Activated naive CD8-positive, alpha-beta T cell treated with anti-CD3 and anti-CD28 coated beads, Interleukin-2, amount 50 U/mL, for 16 hours (primary cell): ENCODE data around the gene UQCRQ.
"Not testable (repeated sequence)": the region's sequence is repeated elsewhere in the genome, so short reads cannot be mapped to it uniquely, and the experiment has no call there.

Experiments used
- DNase-seq: peaks from one replicate; pipeline ENCODE4 v3.0.0-alpha.2; 2020; ENCODE audit warnings: low read depth, low spot score

The UQCRQ gene

GRCh38 chr5:132832612-132833011 is 33.8 kb upstream of the UQCRQ start:
- no peak for DNase-seq

- DNase-seq: no peak
Measured at GRCh38 chr5:132834057-132834456, 32.4 kb upstream of the UQCRQ start.

GRCh38 chr5:132836852-132837251 is 29.6 kb upstream of the UQCRQ start:
- no peak for DNase-seq

GRCh38 chr5:132837868-132838267 is 28.6 kb upstream of the UQCRQ start:
- DNase-seq: no peak

GRCh38 chr5:132838516-132839282 is 27.7 kb upstream of the UQCRQ start:
- DNase-seq: no peak

GRCh38 chr5:132839426-132840301 is 26.8 kb upstream of the UQCRQ start:
- DNase-seq: no peak

GRCh38 chr5:132840313-132840712 is 26.1 kb upstream of the UQCRQ start:
- DNase-seq: no peak

GRCh38 chr5:132840896-132841295 is 25.5 kb upstream of the UQCRQ start:
- no peak for DNase-seq

GRCh38 chr5:132841305-132841704 is 25.1 kb upstream of the UQCRQ start:
- DNase-seq: no peak

GRCh38 chr5:132848270-132848669 is 18.2 kb upstream of the UQCRQ start:
- no peak for DNase-seq

- no peak for DNase-seq
Measured at GRCh38 chr5:132849347-132849746, 17.1 kb upstream of the UQCRQ start.

GRCh38 chr5:132850066-132850465 is 16.4 kb upstream of the UQCRQ start:
- no peak for DNase-seq

GRCh38 chr5:132853323-132853722 is 13.1 kb upstream of the UQCRQ start:
- no peak for DNase-seq

- DNase-seq: no peak
Measured at GRCh38 chr5:132853790-132854189, 12.7 kb upstream of the UQCRQ start.

- DNase-seq: no peak
Measured at GRCh38 chr5:132854301-132854700, 12.1 kb upstream of the UQCRQ start.

- not testable (repeated sequence) for DNase-seq
Measured at GRCh38 chr5:132854992-132855391, 11.4 kb upstream of the UQCRQ start.

GRCh38 chr5:132856011-132856410 is 10.4 kb upstream of the UQCRQ start:
- DNase-seq: no peak

GRCh38 chr5:132859889-132860437 is 6.5 kb upstream of the UQCRQ start:
- DNase-seq: no peak

GRCh38 chr5:132860742-132861141 is 5.7 kb upstream of the UQCRQ start:
- no peak for DNase-seq

- DNase-seq: no peak
Measured at GRCh38 chr5:132865668-132866341, 637 bp upstream of the UQCRQ start.

- DNase-seq: no peak
Measured at GRCh38 chr5:132867046-132867451, 607 bp downstream of the UQCRQ start.

- DNase-seq: no peak
Measured at GRCh38 chr5:132868754-132869153, 2.3 kb downstream of the UQCRQ start.
